Kidney epithelial cell (primary cell): Measurements from ENCODE around the gene ABHD10. TPM values are rescaled to one million over a fixed set of nuclear protein-coding genes. Genes with fewer than 3 reads are reported as not detected.

Experiments used
- DNase-seq: peaks from one replicate; pipeline ENCODE4 v3.0.0-alpha.2; 2010; ENCODE audit warnings: low read depth
- H3K27me3 ChIP-seq: 2 replicates; pipeline ENCODE4 v1.6.0; 2011; ENCODE audit warnings: low read length; ENCODE audit not compliant: control insufficient read depth, insufficient read depth
- H3K36me3 ChIP-seq: 2 replicates; pipeline ENCODE4 v1.5.1; 2011; ENCODE audit warnings: low read length; ENCODE audit not compliant: control insufficient read depth, insufficient read depth
- H3K4me3 ChIP-seq: 2 replicates; pipeline ENCODE4 v1.5.1; 2011; ENCODE audit warnings: low read depth, mild to moderate bottlenecking, control low read depth, low read length
- total RNA-seq: library from RNA; depleted of rRNA; stranded (reverse); fragments of >200 nt; gene quantifications from 2 replicates; pipeline ENCODE4 v1.2.3, GENCODE V29; 2015
- TF ChIP-seq, protein P1 (sequence below): IDR thresholded peaks from 2 replicates; pipeline ENCODE4 v1.5.1; 2011; ENCODE audit warnings: mild to moderate bottlenecking, moderate library complexity, low read length, control low read depth, inconsistent platforms; ENCODE audit not compliant: insufficient read depth, poor library complexity, severe bottlenecking

The ABHD10 gene
- total RNA-seq, 1 donor from 2014 or later: 17.6 TPM

DNA sequence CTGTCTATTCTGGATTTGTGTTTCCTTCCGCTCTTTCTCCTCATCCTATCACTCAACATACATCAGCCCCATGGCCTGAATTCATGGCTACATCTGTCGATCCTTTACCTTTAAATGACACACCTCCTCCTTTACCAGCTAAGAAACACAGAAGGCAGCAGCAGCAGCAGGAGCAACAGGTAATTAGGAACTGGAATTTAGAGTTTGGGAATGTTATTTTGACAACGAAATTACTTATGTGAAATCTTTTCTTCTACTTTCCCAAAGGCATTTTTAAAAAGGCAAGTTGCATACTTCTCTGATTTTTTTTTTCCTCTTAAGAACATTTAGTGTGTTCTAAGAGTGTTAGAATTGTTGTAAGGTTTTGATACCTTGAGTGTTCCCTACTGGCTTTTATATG is 29.1 kb upstream of the ABHD10 start:
- no peak overlapping the region for H3K4me3 ChIP-seq
- peaks cover 2% of the 10 kb centered on the region for H3K36me3 ChIP-seq
- no peak for DNase-seq
- TF ChIP-seq, protein P1, sequence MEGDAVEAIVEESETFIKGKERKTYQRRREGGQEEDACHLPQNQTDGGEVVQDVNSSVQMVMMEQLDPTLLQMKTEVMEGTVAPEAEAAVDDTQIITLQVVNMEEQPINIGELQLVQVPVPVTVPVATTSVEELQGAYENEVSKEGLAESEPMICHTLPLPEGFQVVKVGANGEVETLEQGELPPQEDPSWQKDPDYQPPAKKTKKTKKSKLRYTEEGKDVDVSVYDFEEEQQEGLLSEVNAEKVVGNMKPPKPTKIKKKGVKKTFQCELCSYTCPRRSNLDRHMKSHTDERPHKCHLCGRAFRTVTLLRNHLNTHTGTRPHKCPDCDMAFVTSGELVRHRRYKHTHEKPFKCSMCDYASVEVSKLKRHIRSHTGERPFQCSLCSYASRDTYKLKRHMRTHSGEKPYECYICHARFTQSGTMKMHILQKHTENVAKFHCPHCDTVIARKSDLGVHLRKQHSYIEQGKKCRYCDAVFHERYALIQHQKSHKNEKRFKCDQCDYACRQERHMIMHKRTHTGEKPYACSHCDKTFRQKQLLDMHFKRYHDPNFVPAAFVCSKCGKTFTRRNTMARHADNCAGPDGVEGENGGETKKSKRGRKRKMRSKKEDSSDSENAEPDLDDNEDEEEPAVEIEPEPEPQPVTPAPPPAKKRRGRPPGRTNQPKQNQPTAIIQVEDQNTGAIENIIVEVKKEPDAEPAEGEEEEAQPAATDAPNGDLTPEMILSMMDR: no peak
- no peaks in the 10 kb centered on the region for H3K27me3 ChIP-seq

DNA sequence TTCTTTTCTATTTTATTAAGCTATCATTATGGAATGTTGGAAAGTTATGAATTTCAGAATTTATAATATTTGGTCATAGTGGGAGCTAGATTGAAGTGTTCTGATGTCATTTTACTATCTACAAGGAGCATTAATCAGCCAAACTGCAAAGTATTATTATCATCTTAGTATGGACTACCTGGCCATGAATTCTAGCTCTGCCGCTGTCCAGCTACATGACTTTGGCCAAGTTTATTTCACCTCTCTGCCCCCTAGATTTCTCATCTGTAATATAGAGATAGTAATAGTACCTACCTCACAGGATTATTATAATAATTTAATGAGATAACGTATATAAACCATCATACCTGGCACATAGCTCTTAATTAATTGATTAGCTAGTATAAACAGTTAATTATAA is 27.8 kb upstream of the ABHD10 start:
- TF ChIP-seq, protein P1: no peak
- DNase-seq: no peak
- H3K4me3 ChIP-seq: no peak overlapping the region
- H3K27me3 ChIP-seq: no peaks in the 10 kb centered on the region
- peaks cover 2% of the 10 kb centered on the region for H3K36me3 ChIP-seq

DNA sequence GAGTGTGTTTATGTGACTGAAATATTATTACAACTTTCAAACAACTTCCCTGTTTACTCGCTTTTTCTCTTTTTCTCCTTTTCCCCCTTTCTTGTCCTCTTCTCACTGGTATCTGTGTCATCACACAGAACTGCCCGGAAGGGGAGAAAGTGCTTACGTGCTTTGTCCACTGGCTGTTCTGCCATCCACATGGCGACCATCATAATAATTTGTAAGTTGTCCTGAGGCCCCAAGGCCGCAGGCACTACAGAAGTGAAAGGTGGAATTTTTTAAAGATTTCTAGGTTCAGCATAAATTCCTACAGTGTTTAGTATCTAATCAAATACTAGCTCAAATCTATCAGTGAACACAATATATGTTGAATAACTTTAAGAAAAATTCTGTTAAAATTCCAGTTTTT is 26.7 kb upstream of the ABHD10 start:
- peaks cover 2% of the 10 kb centered on the region for H3K36me3 ChIP-seq
- no peak overlapping the region for H3K4me3 ChIP-seq
- TF ChIP-seq, protein P1: no peak
- DNase-seq: no peak
- no peaks in the 10 kb centered on the region for H3K27me3 ChIP-seq

DNA sequence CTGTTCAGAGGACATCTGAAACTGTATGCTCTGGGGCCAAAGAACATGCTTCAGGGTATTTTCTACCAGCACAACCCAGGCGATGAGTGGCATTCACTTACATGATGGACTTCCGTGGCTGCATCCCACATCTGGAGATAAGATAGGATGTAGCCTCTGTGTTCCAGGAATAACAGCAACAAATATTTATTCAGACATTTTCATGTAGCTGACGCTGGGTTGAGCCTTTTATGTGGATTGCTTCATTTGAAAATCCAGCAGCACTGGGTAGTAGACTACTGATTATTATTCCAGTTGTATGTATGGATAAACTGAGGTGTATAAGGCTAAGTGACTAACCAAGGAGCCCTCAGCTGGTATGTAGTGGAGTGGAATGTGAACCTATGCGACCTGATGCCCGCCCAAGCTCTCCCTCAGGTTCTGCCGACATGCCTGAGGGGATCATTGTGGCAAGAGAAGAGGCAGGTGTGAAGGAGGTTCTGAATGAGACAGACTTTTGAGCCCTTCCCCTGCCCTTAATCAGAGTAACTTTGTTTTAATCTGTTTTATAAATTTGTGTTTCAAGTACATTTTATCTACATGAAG is 25.9 kb upstream of the ABHD10 start:
- no peak overlapping the region for H3K4me3 ChIP-seq
- no peaks in the 10 kb centered on the region for H3K27me3 ChIP-seq
- peaks cover 2% of the 10 kb centered on the region for H3K36me3 ChIP-seq
- TF ChIP-seq, protein P1: no peak
- DNase-seq: no peak

DNA sequence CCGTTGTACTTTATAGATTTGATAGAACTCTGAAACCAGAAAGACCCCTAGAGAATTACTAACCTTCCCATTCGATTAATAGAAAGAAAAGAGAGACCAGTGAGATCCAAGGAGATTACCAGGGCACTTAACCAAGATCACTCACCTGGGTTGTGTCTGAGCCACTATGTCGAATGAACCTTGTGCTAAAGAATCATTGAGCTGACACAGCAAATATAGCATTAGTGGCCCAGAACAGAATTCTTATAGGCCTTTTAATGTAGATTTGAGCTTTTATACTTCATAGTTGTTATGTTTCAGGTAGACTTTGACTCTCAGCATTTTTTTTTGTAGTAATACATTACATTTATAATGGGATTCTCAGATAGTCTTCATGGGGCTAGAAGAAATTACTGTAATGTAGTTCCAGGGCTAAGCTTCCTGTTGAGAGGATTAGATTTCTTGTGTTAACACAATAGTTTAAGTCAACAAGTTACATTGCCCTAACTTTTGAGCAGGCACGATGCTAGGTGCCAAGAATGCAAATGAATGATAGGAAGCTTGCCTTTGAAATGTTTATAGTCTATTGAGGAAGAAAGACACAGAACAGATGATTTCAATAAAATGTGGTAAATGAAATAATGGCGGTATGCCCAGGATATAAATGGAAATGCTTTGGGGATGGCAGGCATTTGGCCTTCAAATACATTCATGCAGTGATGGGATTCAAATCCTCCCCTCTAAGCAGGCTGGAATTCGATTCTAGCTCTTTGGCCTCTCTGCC is 24.4 kb upstream of the ABHD10 start:
- no peak for DNase-seq
- TF ChIP-seq, protein P1: no peak
- Histone ChIP-seq H3K27me3 (no peaks in the 10 kb centered on the region), H3K4me3 (no peak overlapping the region), H3K36me3 (peaks cover 2% of the 10 kb centered on the region)

DNA sequence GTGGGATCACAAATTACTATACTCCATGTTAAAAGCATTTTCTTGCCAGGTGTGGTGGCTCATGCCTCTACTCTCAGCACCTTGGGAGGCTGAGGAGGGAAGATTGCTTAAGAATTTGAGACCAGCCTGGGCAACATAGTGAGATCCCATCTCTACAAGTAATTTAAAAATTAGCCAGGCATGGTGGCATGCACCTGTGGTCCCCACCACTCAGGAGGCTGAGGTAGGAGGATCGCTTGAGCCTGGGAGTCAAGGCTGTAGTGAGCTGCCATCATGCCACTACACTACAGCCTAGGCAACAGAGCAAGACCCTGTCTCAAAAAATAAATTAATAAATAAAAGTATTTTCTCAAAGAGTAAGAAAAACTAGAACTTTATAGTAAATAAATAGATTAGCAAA is 22.9 kb upstream of the ABHD10 start:
- Histone ChIP-seq H3K36me3 (peaks cover 2% of the 10 kb centered on the region), H3K27me3 (no peaks in the 10 kb centered on the region), H3K4me3 (no peak overlapping the region)
- TF ChIP-seq, protein P1: no peak
- no peak for DNase-seq
